HepG2 (cell line): ENCODE data around the gene LARP1. TPM values are rescaled to one million over a fixed set of nuclear protein-coding genes. Genes with fewer than 3 reads are reported as not detected.

ENCODE experiments used
- ATAC-seq: fragments of 200-7000 bp; cut with Tn5 transposase; 3 replicates; pipeline ENCODE4 v1.9.1; 2020; ENCODE audit warnings: mild to moderate bottlenecking, moderate library complexity
- BruUV-seq: library from RNA; stranded (reverse); fragments of 400-500 nt; replicated peaks from 2 replicates; lab custom pipeline; 2021; lab: Mats Ljungman, UMichigan
- CTCF ChIA-PET: fragments of 300-600 bp; formaldehyde crosslinking; extraction: SDS; loops from one replicate; lab custom pipeline; 2021; ENCODE audit warnings: low total read pairs, inconsistent platforms, low intra/inter-chr PET ratio; lab: Yijun Ruan, JAX
- POLR2A ChIA-PET: fragments of 350-600 bp; sonication (Branson Sonifier 250); formaldehyde crosslinking; loops from one replicate; lab custom pipeline; 2020; ENCODE audit warnings: antibody characterized with exemption, inconsistent platforms; lab: Yijun Ruan, JAX
- DNase-seq: peaks from one replicate; pipeline ENCODE4 v3.0.0-alpha.2; 2015; ENCODE audit warnings: low spot score
- FAIRE-seq: peaks from 3 replicates; lab custom pipeline; 2011; peaks lifted over from hg19 to GRCh38; lab: Jason Lieb, UNC
- H2AFZ ChIP-seq: one replicate; pipeline ENCODE4 v1.6.1; 2011; ENCODE audit warnings: low read length, inconsistent platforms
- H3K27ac ChIP-seq: fragments of 300-600 bp; 3 replicates; pipeline ENCODE4 v1.8.0; 2011; ENCODE audit warnings: mixed run types, mild to moderate bottlenecking, mixed read lengths, low read length, inconsistent platforms; ENCODE audit not compliant: insufficient read depth; ENCODE audit errors: extremely low read length
- H3K27me3 ChIP-seq, 2 experiments: fragments of 200-600 bp in 1 of 2; 2 replicates in 1 of 2; 3 replicates in 1 of 2; pipeline versions ENCODE4 v1.6.0 to v1.8.0; 2011; ENCODE audit warnings: low read length in 2 of 2, mild to moderate bottlenecking in 2 of 2, moderate library complexity in 2 of 2, inconsistent platforms in 1 of 2; ENCODE audit not compliant: insufficient read depth in 2 of 2, control insufficient read depth in 1 of 2
- H3K36me3 ChIP-seq, 2 experiments: fragments of 200-600 bp in 1 of 2; replicated peaks in 1 of 2; 2 replicates in 1 of 2; 3 replicates in 1 of 2; pipeline versions ENCODE4 v1.5.1 to v1.8.0; 2011; ENCODE audit warnings: low read length in 2 of 2, inconsistent platforms in 1 of 2; ENCODE audit not compliant: insufficient read depth in 2 of 2, control insufficient read depth in 1 of 2
- H3K4me1 ChIP-seq: 2 replicates; pipeline ENCODE4 v1.5.1; 2012; ENCODE audit warnings: low read length, inconsistent platforms; ENCODE audit not compliant: insufficient read depth
- H3K4me2 ChIP-seq: 2 replicates; pipeline ENCODE4 v1.6.0; 2011; ENCODE audit warnings: low read depth, low read length, inconsistent platforms
- H3K4me3 ChIP-seq, 3 experiments: fragments of 200-600 bp in 1 of 3; sonication (generic), shearing (Covaris generic) in 1 of 3; replicated peaks in 1 of 3; 2 replicates each; pipeline ENCODE4 v1.5.1; 2011 to 2016; ENCODE audit warnings: low read length in 3 of 3, inconsistent platforms in 2 of 3, low read depth in 2 of 3, mild to moderate bottlenecking in 2 of 3, control low read depth in 1 of 3, mixed read lengths in 1 of 3; ENCODE audit not compliant: insufficient read depth in 1 of 3
- H3K79me2 ChIP-seq: one replicate; pipeline ENCODE4 v1.6.1; 2011; ENCODE audit warnings: low read length, inconsistent platforms; ENCODE audit not compliant: insufficient read depth
- H3K9ac ChIP-seq: 2 replicates; pipeline ENCODE4 v1.6.0; 2011; ENCODE audit warnings: mild to moderate bottlenecking, low read depth, low read length, inconsistent platforms; ENCODE audit not compliant: insufficient read depth
- H3K9me3 ChIP-seq: 2 replicates; pipeline ENCODE4 v1.5.1; 2012; ENCODE audit warnings: mild to moderate bottlenecking, low read length
- H4K20me1 ChIP-seq: 2 replicates; pipeline ENCODE4 v1.6.0; 2011; ENCODE audit warnings: inconsistent platforms, mild to moderate bottlenecking, low read length, moderate library complexity; ENCODE audit not compliant: insufficient read depth
- CCAR2 ChIP-seq: fragments of 200-400 bp; formaldehyde crosslinking; optimal IDR thresholded peaks from 2 replicates; pipeline ENCODE3; 2018; ENCODE audit warnings: low read depth, mild to moderate bottlenecking, low read length, moderate library complexity
- FOSL2 ChIP-seq: sonication (generic); formaldehyde crosslinking; IDR thresholded peaks from 2 replicates; pipeline ENCODE4 v1.4.0; 2020; ENCODE audit warnings: missing genetic modification reagents
- FOXA1 ChIP-seq, 2 experiments: fragments of 450-650 bp in 1 of 2; sonication (generic) in 1 of 2; formaldehyde crosslinking in 1 of 2; IDR thresholded peaks; 2 replicates each; pipeline versions ENCODE4 v1.4.0 to v1.6.1; 2016 to 2020; ENCODE audit warnings: missing genetic modification reagents in 1 of 2
- FOXP1 ChIP-seq, 2 experiments: fragments of 450-650 bp in 1 of 2; IDR thresholded peaks; 2 replicates each; pipeline ENCODE4 v1.6.1; 2017 to 2018; ENCODE audit warnings: antibody characterized with exemption in 1 of 2
- GATAD2A ChIP-seq: IDR thresholded peaks from 2 replicates; pipeline ENCODE4 v1.6.1; 2016
- HOXA3 ChIP-seq: sonication (generic); formaldehyde crosslinking; IDR thresholded peaks from 2 replicates; pipeline ENCODE4 v1.5.0; 2020; ENCODE audit warnings: missing genetic modification reagents
- KAT8 ChIP-seq: IDR thresholded peaks from 2 replicates; pipeline ENCODE4 v1.6.1; 2016; ENCODE audit warnings: missing genetic modification reagents, missing compliant biosample characterization
- RNF2 ChIP-seq: fragments of 450-650 bp; conservative IDR thresholded peaks from 2 replicates; pipeline ENCODE4 v1.6.1; 2016; ENCODE audit warnings: low read depth
- SOX13 ChIP-seq, 3 experiments: fragments of 450-650 bp in 1 of 3; sonication (generic) in 1 of 3; formaldehyde crosslinking in 1 of 3; IDR thresholded peaks in 2 of 3; conservative IDR thresholded peaks in 1 of 3; 2 replicates each; pipeline versions ENCODE4 v1.5.0 to v1.6.1; 2016 to 2020; ENCODE audit warnings: antibody characterized with exemption in 1 of 3, mild to moderate bottlenecking in 1 of 3, missing compliant biosample characterization in 1 of 3, missing genetic modification reagents in 1 of 3, moderate library complexity in 1 of 3
- SOX5 ChIP-seq: IDR thresholded peaks from 2 replicates; pipeline ENCODE4 v1.6.1; 2016; ENCODE audit warnings: borderline replicate concordance
- SOX6 ChIP-seq, 2 experiments: fragments of 450-650 bp in 1 of 2; sonication (generic) in 1 of 2; formaldehyde crosslinking in 1 of 2; IDR thresholded peaks; 2 replicates each; pipeline versions ENCODE4 v1.4.0 to v1.6.1; 2017 to 2020; ENCODE audit warnings: antibody characterized with exemption in 1 of 2, mild to moderate bottlenecking in 1 of 2, missing genetic modification reagents in 1 of 2
- TEAD3 ChIP-seq: optimal IDR thresholded peaks from 2 replicates; pipeline ENCODE3; 2016; ENCODE audit warnings: borderline replicate concordance
- ZNF563 ChIP-seq: sonication (generic); formaldehyde crosslinking; IDR thresholded peaks from 2 replicates; pipeline ENCODE4 v1.8.0; 2022; ENCODE audit warnings: mild to moderate bottlenecking, moderate library complexity, missing genetic modification reagents
- ZNF615 ChIP-seq: sonication (generic); formaldehyde crosslinking; IDR thresholded peaks from 2 replicates; pipeline ENCODE4 v1.5.0; 2020; ENCODE audit warnings: mild to moderate bottlenecking, missing genetic modification reagents, borderline replicate concordance
- WGBS: methylation state at CpG from one replicate; pipeline ENCODE4 v1.1.6; 2017; ENCODE audit warnings: low lambda C conversion rate; 5-methylcytosine and 5-hydroxymethylcytosine counted together
- in situ Hi-C: cut with HindIII; loops from 2 replicates; pipeline ENCODE4 v1.10.0; 2017; ENCODE audit warnings: low pct_unique_long_range_greater_than_20kb; ENCODE audit not compliant: extremely low pct_ligation_motif_present
- intact Hi-C: fragments of 100-400 bp; cut with micrococcal nuclease; formaldehyde crosslinking; loops from one replicate; pipeline ENCODE4 v1.10.0; 2022; ENCODE audit not compliant: unreplicated experiment
- polyA plus RNA-seq, 8 experiments: library from polyadenylated mRNA; depleted of rRNA in 3 of 8; stranded (reverse) in 7 of 8; unstranded in 1 of 8; fragments of >200 nt; fragmentation: Illumina TruSeq in 4 of 8; extraction: Trizol in 4 of 8; gene quantifications; 2 replicates each; pipeline versions ENCODE4 v1.2.1 to v1.2.3, GENCODE V29; 2011 to 2016; ENCODE audit warnings: low read depth in 4 of 8, missing spikeins in 1 of 8, mixed read lengths in 1 of 8; ENCODE audit not compliant: insufficient read depth in 1 of 8
- total RNA-seq, 5 experiments: library from RNA; depleted of rRNA; stranded (reverse); fragments of >200 nt; fragmentation: Illumina TruSeq; extraction: Trizol; gene quantifications; 2 replicates each; pipeline ENCODE4 v1.2.3, GENCODE V29; 2016; ENCODE audit warnings: low read depth in 1 of 5
- TF ChIP-seq, protein P1 (sequence below): sonication (generic); formaldehyde crosslinking; IDR thresholded peaks from 2 replicates; pipeline ENCODE4 v1.4.0; 2020; ENCODE audit warnings: missing genetic modification reagents

LARP1 gene
- total and polyA plus RNA-seq, 2 of the 13 experiments (the other 11 are each of a cell fraction or from before 2014, with no cell fraction given), result 45.2 to 61.4 TPM

DNA sequence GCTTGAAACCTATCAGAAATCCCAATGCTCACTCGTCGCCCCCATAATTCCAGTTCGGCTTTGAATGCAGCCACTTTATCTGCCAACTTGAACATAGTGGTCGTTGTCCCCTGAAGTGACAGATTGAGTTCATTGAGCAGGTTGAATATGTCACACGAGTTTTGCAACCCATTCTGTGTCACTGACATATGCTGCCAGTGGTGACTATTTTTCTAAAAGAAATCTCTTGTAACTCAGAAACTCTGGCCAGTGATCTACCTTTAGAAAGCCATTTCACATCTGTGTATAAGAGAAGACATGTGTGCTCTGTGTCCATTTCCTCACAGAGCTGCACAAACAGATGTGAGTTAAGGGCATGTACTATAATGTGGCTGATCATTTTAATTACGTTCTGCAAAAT lies 47.0 kb upstream of the LARP1 start:
- H3K27me3 ChIP-seq, result no peaks in the 10 kb centered on the region
- H3K4me2 ChIP-seq, result no peak overlapping the region
- in situ Hi-C loops, result no loop called here
- BruUV-seq, result no TSS peak
- no peaks in the 10 kb centered on the region for H4K20me1 ChIP-seq
- H3K79me2 ChIP-seq, result no peaks in the 10 kb centered on the region
- POLR2A ChIA-PET, result no interaction called here
- no peak overlapping the region for H3K9ac ChIP-seq
- no peak for TF ChIP-seq ZNF563
- TF ChIP-seq KAT8 (CRISPR knock-in tag), result no peak
- TF ChIP-seq HOXA3 (CRISPR knock-in tag), result no peak
- TF ChIP-seq ZNF615 (CRISPR knock-in tag), result no peak
- TF ChIP-seq, all 625 proteins: peak for 0
- WGBS, result 84% methylated on average over 6 of the region's 6 CpGs
- H3K27ac ChIP-seq, result no peak overlapping the region
- H3K36me3 ChIP-seq, result no peaks in the 10 kb centered on the region
- CTCF ChIA-PET, result no interaction called here
- no peak overlapping the region for H3K4me3 ChIP-seq
- FAIRE-seq (no peak), ATAC-seq (no peak), DNase-seq (no peak)
- intact Hi-C loops, result no loop called here
- no peaks in the 10 kb centered on the region for H3K9me3 ChIP-seq
- H3K4me1 ChIP-seq, result peaks cover 53% of the 10 kb centered on the region
- no peak overlapping the region for H2AFZ ChIP-seq

DNA sequence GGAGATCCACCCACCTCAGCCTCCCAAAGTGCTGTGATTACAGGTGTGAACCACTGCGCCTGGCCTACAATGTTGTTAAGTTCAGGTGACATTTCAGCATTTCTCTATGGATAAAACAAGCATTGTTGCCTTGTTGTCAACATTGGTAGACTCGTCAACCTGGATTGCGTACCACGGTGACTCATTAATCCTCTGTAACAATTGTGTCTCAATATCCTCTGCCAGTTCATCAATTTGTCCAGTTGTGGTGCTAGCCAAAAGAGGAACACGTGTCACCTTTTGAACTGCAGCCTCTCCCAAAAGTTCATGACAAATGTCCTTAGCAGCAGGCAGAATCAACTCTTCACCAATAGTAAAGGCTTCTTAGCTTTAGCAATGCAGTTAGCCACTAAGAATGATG lies 46.3 kb upstream of the LARP1 start:
- no peak overlapping the region for H3K27ac ChIP-seq
- ATAC-seq (no peak), FAIRE-seq (no peak), DNase-seq (peak; percentile 70)
- in situ Hi-C loops (no loop called here), intact Hi-C loops (no loop called here)
- ChIA-PET POLR2A (interaction anchor here (0.7 kb wide), 1 partner anchor 16 kb away, joined by 3 read pairs; no protein-coding TSS in a partner anchor), CTCF (no interaction called here)
- WGBS, result 57% methylated on average over 5 of the region's 5 CpGs
- H3K27me3 ChIP-seq, result no peaks in the 10 kb centered on the region
- H3K9ac ChIP-seq, result no peak overlapping the region
- H3K36me3 ChIP-seq, result no peaks in the 10 kb centered on the region
- H3K4me3 ChIP-seq, result no peak overlapping the region
- H2AFZ ChIP-seq, result no peak overlapping the region
- no peaks in the 10 kb centered on the region for H4K20me1 ChIP-seq
- no peaks in the 10 kb centered on the region for H3K79me2 ChIP-seq
- H3K4me1 ChIP-seq, result peaks cover 53% of the 10 kb centered on the region
- H3K9me3 ChIP-seq, result no peaks in the 10 kb centered on the region
- no TSS peak for BruUV-seq
- H3K4me2 ChIP-seq, result no peak overlapping the region
- no peak for TF ChIP-seq SOX13 (IDR thresholded peaks at IDR 0.05)
- peak in 1 of 2 experiments; percentile 41; a peak in 1 of 4 replicates for TF ChIP-seq SOX13 (CRISPR knock-in tag; conservative IDR thresholded peaks at IDR 0.05 in 1 of 2, IDR thresholded peaks at IDR 0.05 in 1 of 2)
- TF ChIP-seq FOXP1 (IDR thresholded peaks at IDR 0.05), result peak; percentile 68
- peak; percentile 46; the same call in 1 of the 2 replicates for TF ChIP-seq FOXP1 (CRISPR knock-in tag; IDR thresholded peaks at IDR 0.05)
- TF ChIP-seq GATAD2A, result 0 out of 2 replicates have a peak, but pooled peaks have one; percentile 17
- TF ChIP-seq SOX6 (IDR thresholded peaks at IDR 0.05), result no peak
- peak; percentile 39; the same call in 1 of the 2 replicates for TF ChIP-seq SOX6 (CRISPR knock-in tag; IDR thresholded peaks at IDR 0.05)
- no peak for TF ChIP-seq CCAR2
- peak; percentile 72; the same call in 1 of the 2 replicates for TF ChIP-seq SOX5 (CRISPR knock-in tag)
- TF ChIP-seq RNF2, result no peak
- TF ChIP-seq FOSL2 (CRISPR knock-in tag), result peak; percentile 91
- TF ChIP-seq FOXA1 (IDR thresholded peaks at IDR 0.05), result no peak
- peak; percentile 32; the same call in 1 of the 2 replicates for TF ChIP-seq FOXA1 (CRISPR knock-in tag; IDR thresholded peaks at IDR 0.05)
- TF ChIP-seq, protein P1, sequence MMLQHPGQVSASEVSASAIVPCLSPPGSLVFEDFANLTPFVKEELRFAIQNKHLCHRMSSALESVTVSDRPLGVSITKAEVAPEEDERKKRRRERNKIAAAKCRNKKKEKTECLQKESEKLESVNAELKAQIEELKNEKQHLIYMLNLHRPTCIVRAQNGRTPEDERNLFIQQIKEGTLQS (CRISPR knock-in tag), result 0 out of 2 replicates have a peak, but pooled peaks have one; percentile 23
- TF ChIP-seq TEAD3 (CRISPR knock-in tag), result peak; percentile 13
